GM12891 (cell line): ENCODE results near the gene IMPDH1.

ENCODE experiments used
- PAX5 ChIP-seq: IDR thresholded peaks from 2 replicates; pipeline ENCODE4 v1.6.1; 2011; ENCODE audit warnings: low read length, moderate library complexity, mild to moderate bottlenecking; ENCODE audit not compliant: insufficient read depth, severe bottlenecking
- POLR2A ChIP-seq: IDR thresholded peaks from 2 replicates; pipeline ENCODE4 v1.6.1; 2011; ENCODE audit warnings: low read depth, low read length, control low read depth
- POLR2AphosphoS5 ChIP-seq: IDR thresholded peaks from 2 replicates; pipeline ENCODE4 v1.6.1; 2011; ENCODE audit warnings: low read depth, low read length, control low read depth
- POU2F2 ChIP-seq: IDR thresholded peaks from 2 replicates; pipeline ENCODE4 v1.6.1; 2011; ENCODE audit warnings: low read depth, mild to moderate bottlenecking, control low read depth, low read length, moderate library complexity
- TAF1 ChIP-seq: IDR thresholded peaks from 2 replicates; pipeline ENCODE4 v1.6.1; 2011; ENCODE audit warnings: low read depth, low read length, control low read depth

DNA sequence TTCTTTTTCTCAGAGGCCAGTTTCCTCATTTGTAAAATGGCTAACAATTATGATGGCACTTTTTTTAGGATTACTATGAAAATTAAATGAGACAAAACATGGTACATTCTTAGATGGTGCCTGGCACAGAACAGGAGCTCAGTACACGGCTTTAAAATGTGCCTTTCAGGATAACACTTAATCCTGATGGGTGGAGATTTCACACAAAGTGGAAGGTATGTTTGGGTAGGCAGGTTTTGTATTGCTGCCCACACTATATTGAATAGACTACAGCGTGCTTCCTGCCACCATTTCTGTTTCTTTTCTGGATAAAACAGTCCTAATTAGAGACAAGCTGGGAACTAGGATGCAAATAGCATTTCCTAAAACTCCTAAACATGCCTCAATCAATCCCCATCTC is 22.0 kb upstream of the IMPDH1 start:
- TF ChIP-seq POU2F2, result no peak
- no peak for TF ChIP-seq POLR2AphosphoS5
- TF ChIP-seq PAX5, result no peak
- no peak for TF ChIP-seq POLR2A
- TF ChIP-seq TAF1, result no peak
